Body of pancreas (tissue), 4 donors: ENCODE results near the gene STX17. TPM values are rescaled to one million over a fixed set of nuclear protein-coding genes. Genes with fewer than 3 reads are reported as not detected.

Source experiments
- ATAC-seq: fragments of 150-250 bp; one replicate; pipeline ENCODE4 v1.9.1; 2016
- DNase-seq, 4 donors: peaks; one replicate each; pipeline ENCODE4 v3.0.0-alpha.2; 2019
- H3K27ac ChIP-seq, 4 donors: fragments of 200-600 bp; sonication (generic); 1 replicate in 3 of 4; 2 replicates in 1 of 4; pipeline versions ENCODE4 v1.5.1 to v1.6.1; 2016 to 2019; ENCODE audit warnings: mild to moderate bottlenecking in 1 of 4, mixed read lengths in 1 of 4, moderate library complexity in 1 of 4
- H3K27me3 ChIP-seq, 2 donors: fragments of 200-600 bp; sonication (generic); one replicate each; pipeline ENCODE4 v1.6.0; 2016; ENCODE audit warnings: mild to moderate bottlenecking in 1 of 2
- H3K36me3 ChIP-seq, 2 donors: fragments of 200-600 bp; sonication (generic); replicated peaks in 1 of 2; 2 replicates each; pipeline ENCODE4 v1.5.1; 2016; ENCODE audit warnings: low read depth in 2 of 2; ENCODE audit not compliant: insufficient read depth in 1 of 2
- H3K4me1 ChIP-seq: fragments of 200-600 bp; sonication (generic); one replicate; pipeline ENCODE4 v1.6.0; 2016
- H3K4me3 ChIP-seq, 2 donors: fragments of 200-600 bp; sonication (generic); 1 replicate in 1 of 2; 2 replicates in 1 of 2; pipeline ENCODE4 v1.5.1; 2016 to 2019
- H3K9me3 ChIP-seq, 3 donors: fragments of 200-600 bp; sonication (generic); 1 replicate in 2 of 3; 2 replicates in 1 of 3; pipeline ENCODE4 v1.5.1; 2016
- POLR2A ChIP-seq, 3 donors: fragments of 450-650 bp; IDR thresholded peaks; one replicate each; pipeline ENCODE4 v1.6.1; 2016; ENCODE audit warnings: antibody characterized with exemption in 3 of 3, mild to moderate bottlenecking in 2 of 3
- WGBS, 2 donors: methylation state at CpG; one replicate each; pipeline ENCODE4 v1.1.5; 2017; 5-methylcytosine and 5-hydroxymethylcytosine counted together
- intact Hi-C: fragments of 100-400 bp; cut with DNase I; formaldehyde crosslinking; loops from one replicate; pipeline ENCODE4 v1.15.1; 2023
- total RNA-seq, 2 donors: library from RNA; depleted of rRNA; stranded (reverse); fragments of >200 nt; gene quantifications; one replicate each; pipeline ENCODE4 v1.1.0, GENCODE V29; 2016
- TF ChIP-seq, protein P1 (sequence below), 7 experiments: fragments of 450-650 bp in 4 of 7; fragments of 200-600 bp in 3 of 7; sonication (generic) in 3 of 7; IDR thresholded peaks; one replicate each; pipeline ENCODE4 v1.5.1; 2016 to 2019; ENCODE audit warnings: antibody characterized with exemption in 7 of 7

Gene STX17
- total RNA-seq, 2 donors from 2014 or later = 29.8 to 73.2 TPM

- DNase-seq (no peak), ATAC-seq (no peak)
- H3K27me3 ChIP-seq = no peaks in the 10 kb centered on the region
- intact Hi-C loops = no loop called here
- H3K27ac ChIP-seq = no peak overlapping the region
- H3K4me3 ChIP-seq = no peak overlapping the region
- no peak for TF ChIP-seq POLR2A (IDR thresholded peaks at IDR 0.05)
- TF ChIP-seq, protein P1, sequence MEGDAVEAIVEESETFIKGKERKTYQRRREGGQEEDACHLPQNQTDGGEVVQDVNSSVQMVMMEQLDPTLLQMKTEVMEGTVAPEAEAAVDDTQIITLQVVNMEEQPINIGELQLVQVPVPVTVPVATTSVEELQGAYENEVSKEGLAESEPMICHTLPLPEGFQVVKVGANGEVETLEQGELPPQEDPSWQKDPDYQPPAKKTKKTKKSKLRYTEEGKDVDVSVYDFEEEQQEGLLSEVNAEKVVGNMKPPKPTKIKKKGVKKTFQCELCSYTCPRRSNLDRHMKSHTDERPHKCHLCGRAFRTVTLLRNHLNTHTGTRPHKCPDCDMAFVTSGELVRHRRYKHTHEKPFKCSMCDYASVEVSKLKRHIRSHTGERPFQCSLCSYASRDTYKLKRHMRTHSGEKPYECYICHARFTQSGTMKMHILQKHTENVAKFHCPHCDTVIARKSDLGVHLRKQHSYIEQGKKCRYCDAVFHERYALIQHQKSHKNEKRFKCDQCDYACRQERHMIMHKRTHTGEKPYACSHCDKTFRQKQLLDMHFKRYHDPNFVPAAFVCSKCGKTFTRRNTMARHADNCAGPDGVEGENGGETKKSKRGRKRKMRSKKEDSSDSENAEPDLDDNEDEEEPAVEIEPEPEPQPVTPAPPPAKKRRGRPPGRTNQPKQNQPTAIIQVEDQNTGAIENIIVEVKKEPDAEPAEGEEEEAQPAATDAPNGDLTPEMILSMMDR (IDR thresholded peaks at IDR 0.05) = no peak
- peaks cover 0 to 4% of the 10 kb centered on the region in 2 donors for H3K36me3 ChIP-seq
- no peaks in the 10 kb centered on the region for H3K4me1 ChIP-seq
- 95 to 97% methylated on average over 1 of the region's 1 CpG for WGBS, 2 donors
- no peaks in the 10 kb centered on the region for H3K9me3 ChIP-seq
These were observed 113.1 kb downstream of the STX17 start for GRCh38 chr9:100019541-100019940.

Other genes with a start within 250 kb of the STX17 start
- 1 to 10 TPM; 1.0 to 8.9 TPM for gene NR4A3, start 84.8 kb upstream of the STX17 start, total RNA-seq
- 10 to 100 TPM; 11.2 to 11.5 TPM for gene ERP44, start 192.3 kb downstream of the STX17 start, total RNA-seq
- 10 to 100 TPM; 28.3 to 29.8 TPM for gene INVS, start 192.6 kb downstream of the STX17 start, total RNA-seq